Upper lobe of left lung (tissue), 4 donors: ENCODE results near the gene MRPL4.

ENCODE experiments used
- CTCF ChIP-seq, 6 experiments: fragments of 450-650 bp in 4 of 6; fragments of 200-600 bp in 2 of 6; sonication (generic) in 2 of 6; IDR thresholded peaks; one replicate each; pipeline ENCODE4 v1.5.1; 2016 to 2019; ENCODE audit warnings: antibody characterized with exemption in 6 of 6
- POLR2AphosphoS5 ChIP-seq, 2 donors: sonication (generic); formaldehyde crosslinking; IDR thresholded peaks; one replicate each; pipeline ENCODE4 v1.5.1; 2017; ENCODE audit warnings: antibody characterized with exemption in 2 of 2

DNA sequence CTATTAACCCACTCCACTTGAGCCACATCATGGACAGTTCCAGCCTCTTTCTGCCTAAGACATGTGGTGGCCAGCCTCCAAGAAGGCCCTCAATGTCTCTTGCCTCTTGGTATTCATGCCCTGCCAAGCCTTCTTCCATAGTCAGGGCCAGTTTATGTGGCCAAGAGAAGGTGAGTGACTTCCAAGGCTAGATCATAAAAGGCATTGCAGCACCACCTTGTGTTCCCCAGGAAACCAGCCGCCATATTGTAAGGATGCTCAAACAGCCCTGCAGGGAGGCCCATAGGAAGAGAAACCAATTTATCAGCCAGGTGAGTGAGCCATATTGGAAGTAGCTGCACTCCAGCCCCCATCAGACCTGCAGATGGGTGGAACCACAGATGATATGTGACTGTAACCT, 45.0 kb upstream of the MRPL4 start:
- no peak for TF ChIP-seq CTCF (IDR thresholded peaks at IDR 0.05)
- TF ChIP-seq POLR2AphosphoS5 (IDR thresholded peaks at IDR 0.05), result no peak
